IMR-90 (cell line): ENCODE results near the gene LYRM9. TPM values are rescaled to one million over a fixed set of nuclear protein-coding genes. Genes with fewer than 3 reads are reported as not detected.

Source experiments
- ATAC-seq: fragments of 200-7000 bp; cut with Tn5 transposase; 2 replicates; pipeline ENCODE4 v1.9.1; 2020; ENCODE audit warnings: low read depth, mild to moderate bottlenecking, moderate library complexity
- BruUV-seq: library from RNA; stranded (reverse); fragments of 400-500 nt; replicated peaks from 2 replicates; lab custom pipeline; 2021; lab: Mats Ljungman, UMichigan
- CTCF ChIA-PET: fragments of 300-600 bp; formaldehyde crosslinking; extraction: SDS; loops from one replicate; lab custom pipeline; 2021; ENCODE audit warnings: antibody characterized with exemption; lab: Yijun Ruan, JAX
- POLR2A ChIA-PET: fragments of 300-600 bp; sonication (Branson Sonifier 250); formaldehyde crosslinking; loops from one replicate; lab custom pipeline; 2022; ENCODE audit warnings: antibody characterized with exemption; ENCODE audit not compliant: unreplicated experiment; lab: Charles Lee
- DNase-seq: peaks from one replicate; pipeline ENCODE4 v3.0.0; 2013
- H2AFZ ChIP-seq: replicated peaks from 2 replicates; pipeline ENCODE3; 2013; ENCODE audit warnings: low read length, mild to moderate bottlenecking; ENCODE audit not compliant: poor library complexity
- H2AK5ac ChIP-seq: 2 replicates; pipeline ENCODE4 v1.6.1; 2013; ENCODE audit warnings: low read depth, low read length, inconsistent platforms
- H2AK9ac ChIP-seq: replicated peaks from 2 replicates; pipeline ENCODE3; 2013; ENCODE audit warnings: mild to moderate bottlenecking, low read depth, low read length, moderate library complexity; ENCODE audit not compliant: poor library complexity
- H2BK120ac ChIP-seq: 2 replicates; pipeline ENCODE4 v1.6.1; 2013; ENCODE audit warnings: low read depth, low read length, inconsistent platforms
- H2BK15ac ChIP-seq: 3 replicates; pipeline ENCODE4 v1.6.1; 2013; ENCODE audit warnings: low read depth, low read length, inconsistent platforms
- H2BK20ac ChIP-seq: 2 replicates; pipeline ENCODE4 v1.6.1; 2013; ENCODE audit warnings: low read depth, mild to moderate bottlenecking, inconsistent platforms, low read length, moderate library complexity
- H2BK5ac ChIP-seq: 2 replicates; pipeline ENCODE4 v1.6.1; 2013; ENCODE audit warnings: mild to moderate bottlenecking, low read depth, low read length, inconsistent platforms; ENCODE audit not compliant: poor library complexity, severe bottlenecking
- H3K14ac ChIP-seq: replicated peaks from 2 replicates; pipeline ENCODE4 v1.6.1; 2013; ENCODE audit warnings: low read depth, low read length, inconsistent platforms
- H3K18ac ChIP-seq: 2 replicates; pipeline ENCODE4 v1.6.1; 2013; ENCODE audit warnings: low read depth, low read length, control low read depth
- H3K23ac ChIP-seq: 2 replicates; pipeline ENCODE4 v1.6.1; 2013; ENCODE audit warnings: low read depth, low read length, inconsistent platforms
- H3K27ac ChIP-seq: 2 replicates; pipeline ENCODE4 v1.5.1; 2013; ENCODE audit warnings: mild to moderate bottlenecking, control low read depth, low read length; ENCODE audit not compliant: insufficient read depth
- H3K27me3 ChIP-seq: 2 replicates; pipeline ENCODE4 v1.6.1; 2013; ENCODE audit warnings: low read length; ENCODE audit not compliant: control insufficient read depth, insufficient read depth
- H3K36me3 ChIP-seq: 2 replicates; pipeline ENCODE4 v1.6.1; 2013; ENCODE audit warnings: low read length, mixed read lengths; ENCODE audit not compliant: control insufficient read depth, insufficient read depth
- H3K4ac ChIP-seq: 2 replicates; pipeline ENCODE4 v1.6.1; 2013; ENCODE audit warnings: low read depth, low read length, inconsistent platforms
- H3K4me1 ChIP-seq: 2 replicates; pipeline ENCODE4 v1.6.1; 2013; ENCODE audit warnings: low read length, mixed read lengths; ENCODE audit not compliant: control insufficient read depth, insufficient read depth
- H3K4me2 ChIP-seq: 2 replicates; pipeline ENCODE4 v1.6.1; 2013; ENCODE audit warnings: low read depth, mild to moderate bottlenecking, control low read depth, low read length, moderate library complexity
- H3K4me3 ChIP-seq: 2 replicates; pipeline ENCODE4 v1.5.1; 2013; ENCODE audit warnings: low read depth, mild to moderate bottlenecking, control low read depth, low read length, moderate library complexity; ENCODE audit not compliant: insufficient read depth
- H3K56ac ChIP-seq: 2 replicates; pipeline ENCODE4 v1.6.1; 2013; ENCODE audit warnings: low read length, inconsistent platforms; ENCODE audit not compliant: insufficient read depth; ENCODE audit errors: extremely low read depth
- H3K79me1 ChIP-seq, 2 experiments: 2 replicates each; pipeline ENCODE4 v1.6.1; 2013; ENCODE audit warnings: low read length in 2 of 2, inconsistent platforms in 1 of 2, low read depth in 1 of 2
- H3K9ac ChIP-seq: 2 replicates; pipeline ENCODE4 v1.6.1; 2013; ENCODE audit warnings: low read depth, low read length, control low read depth
- H3K9me1 ChIP-seq: 2 replicates; pipeline ENCODE4 v1.6.1; 2013; ENCODE audit warnings: low read length, inconsistent platforms; ENCODE audit not compliant: insufficient read depth
- H3K9me3 ChIP-seq: 2 replicates; pipeline ENCODE4 v1.6.1; 2013; ENCODE audit warnings: low read length; ENCODE audit not compliant: control insufficient read depth, insufficient read depth
- H4K20me1 ChIP-seq: 2 replicates; pipeline ENCODE4 v1.6.1; 2013; ENCODE audit warnings: low read length, inconsistent platforms; ENCODE audit not compliant: insufficient read depth
- H4K5ac ChIP-seq: 2 replicates; pipeline ENCODE4 v1.6.1; 2013; ENCODE audit warnings: mild to moderate bottlenecking, low read depth, low read length, control low read depth
- H4K8ac ChIP-seq, 2 experiments: 2 replicates each; pipeline ENCODE4 v1.6.1; 2013; ENCODE audit warnings: low read depth in 2 of 2, low read length in 2 of 2, control low read depth in 1 of 2, inconsistent platforms in 1 of 2
- H4K91ac ChIP-seq: 2 replicates; pipeline ENCODE4 v1.6.1; 2013; ENCODE audit warnings: low read depth, low read length, inconsistent platforms; ENCODE audit not compliant: insufficient read depth
- CEBPB ChIP-seq: IDR thresholded peaks from 2 replicates; pipeline ENCODE4 v1.6.1; 2012; ENCODE audit warnings: low read depth, low read length, improper control_type of control experiment
- CHD1 ChIP-seq: IDR thresholded peaks from 2 replicates; pipeline ENCODE4 v1.6.1; 2012; ENCODE audit warnings: low read depth, low read length, improper control_type of control experiment
- CTCF ChIP-seq: conservative IDR thresholded peaks from 2 replicates; pipeline ENCODE4 v1.5.1; 2012; ENCODE audit warnings: mild to moderate bottlenecking, low read depth, low read length, improper control_type of control experiment
- ELK1 ChIP-seq: fragments of 150-350 bp; IDR thresholded peaks from 2 replicates; pipeline ENCODE4 v1.6.1; 2016; ENCODE audit warnings: low read depth, mild to moderate bottlenecking, low read length, moderate library complexity, borderline replicate concordance
- MAFK ChIP-seq: IDR thresholded peaks from 2 replicates; pipeline ENCODE4 v1.6.1; 2012; ENCODE audit warnings: low read depth, low read length, improper control_type of control experiment
- MAZ ChIP-seq: IDR thresholded peaks from 2 replicates; pipeline ENCODE4 v1.6.1; 2012; ENCODE audit warnings: low read depth, mild to moderate bottlenecking, low read length, improper control_type of control experiment, moderate library complexity, borderline replicate concordance
- MXI1 ChIP-seq: IDR thresholded peaks from 2 replicates; pipeline ENCODE4 v1.6.1; 2012; ENCODE audit warnings: low read depth, mild to moderate bottlenecking, low read length, moderate library complexity, borderline replicate concordance
- RAD21 ChIP-seq: IDR thresholded peaks from 2 replicates; pipeline ENCODE4 v1.6.1; 2012; ENCODE audit warnings: low read length, improper control_type of control experiment
- RCOR1 ChIP-seq: IDR thresholded peaks from 2 replicates; pipeline ENCODE4 v1.6.1; 2012; ENCODE audit warnings: mild to moderate bottlenecking, low read length, improper control_type of control experiment; ENCODE audit not compliant: insufficient replicate concordance
- RFX5 ChIP-seq: IDR thresholded peaks from 2 replicates; pipeline ENCODE4 v1.8.0; 2012; ENCODE audit warnings: low read depth, mild to moderate bottlenecking, low read length, moderate library complexity
- SMC3 ChIP-seq: fragments of 150-350 bp; IDR thresholded peaks from 2 replicates; pipeline ENCODE4 v1.6.1; 2016; ENCODE audit warnings: low read depth, mild to moderate bottlenecking, antibody characterized with exemption, low read length, moderate library complexity
- USF2 ChIP-seq: fragments of 150-350 bp; IDR thresholded peaks from 2 replicates; pipeline ENCODE4 v1.6.1; 2017; ENCODE audit warnings: mild to moderate bottlenecking, antibody characterized with exemption, low read length, low read depth
- WGBS, 2 experiments: methylation state at CpG; one replicate each; pipeline versions ENCODE4 v1.1.5 to v1.1.7; 2013; ENCODE audit warnings: missing lambda C conversion rate in 2 of 2; ENCODE audit not compliant: insufficient read length in 1 of 2; ENCODE audit errors: extremely low coverage in 2 of 2; 5-methylcytosine and 5-hydroxymethylcytosine counted together
- dilution Hi-C: fragments of 300-500 bp; cut with HindIII; formaldehyde crosslinking; loops from one replicate; pipeline ENCODE4 v1.14.3; 2018; ENCODE audit warnings: low sequenced_read_pairs; ENCODE audit not compliant: unreplicated experiment
- in situ Hi-C: fragments of 300-500 bp; cut with MboI; formaldehyde crosslinking; loops from 3 replicates; pipeline ENCODE4 v1.14.3; 2019; ENCODE audit warnings: low sequenced_read_pairs, inconsistent platforms, mixed read lengths
- intact Hi-C: fragments of 100-400 bp; cut with micrococcal nuclease; formaldehyde crosslinking; loops from 2 replicates; pipeline ENCODE4 v1.10.0; 2022
- polyA plus RNA-seq, 3 experiments: library from polyadenylated mRNA; depleted of rRNA; stranded (reverse); fragments of >200 nt; gene quantifications; 2 replicates each; pipeline ENCODE4 v1.2.3, GENCODE V29; 2012; ENCODE audit warnings: low replicate concordance in 1 of 3
- total RNA-seq: library from RNA; depleted of rRNA; stranded (reverse); fragments of >200 nt; gene quantifications from 2 replicates; pipeline ENCODE4 v1.2.3, GENCODE V29; 2012

LYRM9 gene
- total and polyA plus RNA-seq, 2 of the 4 experiments (the other 2 are of a cell fraction) = 3.2 to 4.8 TPM

GRCh38 chr17:27854163-27854562, 39.0 kb downstream of the LYRM9 start:
- no peaks in the 10 kb centered on the region for H4K20me1 ChIP-seq
- ChIA-PET CTCF (no interaction called here), POLR2A (no interaction called here)
- no peak overlapping the region for H3K4ac ChIP-seq
- in situ Hi-C loops = no loop called here
- no peak overlapping the region for H3K56ac ChIP-seq
- no peak overlapping the region for H2AK5ac ChIP-seq
- H3K18ac ChIP-seq = no peak overlapping the region
- H3K23ac ChIP-seq = no peak overlapping the region
- H3K27ac ChIP-seq = no peak overlapping the region
- no peak overlapping the region for H2BK20ac ChIP-seq
- no peak overlapping the region for H3K9ac ChIP-seq
- DNase-seq (no peak), ATAC-seq (no peak)
- intact Hi-C loops = no loop called here
- no TSS peak for BruUV-seq
- no peak overlapping the region for H2BK15ac ChIP-seq
- no peak overlapping the region for H2BK120ac ChIP-seq
- 71% methylated on average over 3 of the region's 5 CpGs; no CpG with 5 or more reads in 1 of the 2 experiments for WGBS, 2 experiments
- no peak overlapping the region for H3K4me2 ChIP-seq
- H4K8ac ChIP-seq = no peak overlapping the region
- H3K9me1 ChIP-seq = no peaks in the 10 kb centered on the region
- dilution Hi-C loops = no loop called here
- H3K36me3 ChIP-seq = no peaks in the 10 kb centered on the region
- no peaks in the 10 kb centered on the region for H3K4me1 ChIP-seq
- H4K91ac ChIP-seq = no peak overlapping the region
- no peaks in the 10 kb centered on the region for H3K79me1 ChIP-seq
- no peak overlapping the region for H2AK9ac ChIP-seq
- H3K27me3 ChIP-seq = peaks cover 19% of the 10 kb centered on the region
- no peak overlapping the region for H3K4me3 ChIP-seq
- no peak overlapping the region for H2BK5ac ChIP-seq
- no peak overlapping the region for H3K14ac ChIP-seq
- H3K9me3 ChIP-seq = no peaks in the 10 kb centered on the region
- H4K5ac ChIP-seq = no peak overlapping the region
- H2AFZ ChIP-seq = no peak overlapping the region
- TF ChIP-seq CTCF = no peak
- no peak for TF ChIP-seq CEBPB
- no peak for TF ChIP-seq MAZ
- no peak for TF ChIP-seq USF2
- no peak for TF ChIP-seq SMC3
- no peak for TF ChIP-seq RCOR1
- TF ChIP-seq MXI1 = no peak
- TF ChIP-seq CHD1 = no peak
- TF ChIP-seq RAD21 = no peak
- TF ChIP-seq MAFK = no peak
- no peak for TF ChIP-seq RFX5
- TF ChIP-seq ELK1 = no peak
